ENCODE results near the gene ALG2.

The ALG2 gene

DNA sequence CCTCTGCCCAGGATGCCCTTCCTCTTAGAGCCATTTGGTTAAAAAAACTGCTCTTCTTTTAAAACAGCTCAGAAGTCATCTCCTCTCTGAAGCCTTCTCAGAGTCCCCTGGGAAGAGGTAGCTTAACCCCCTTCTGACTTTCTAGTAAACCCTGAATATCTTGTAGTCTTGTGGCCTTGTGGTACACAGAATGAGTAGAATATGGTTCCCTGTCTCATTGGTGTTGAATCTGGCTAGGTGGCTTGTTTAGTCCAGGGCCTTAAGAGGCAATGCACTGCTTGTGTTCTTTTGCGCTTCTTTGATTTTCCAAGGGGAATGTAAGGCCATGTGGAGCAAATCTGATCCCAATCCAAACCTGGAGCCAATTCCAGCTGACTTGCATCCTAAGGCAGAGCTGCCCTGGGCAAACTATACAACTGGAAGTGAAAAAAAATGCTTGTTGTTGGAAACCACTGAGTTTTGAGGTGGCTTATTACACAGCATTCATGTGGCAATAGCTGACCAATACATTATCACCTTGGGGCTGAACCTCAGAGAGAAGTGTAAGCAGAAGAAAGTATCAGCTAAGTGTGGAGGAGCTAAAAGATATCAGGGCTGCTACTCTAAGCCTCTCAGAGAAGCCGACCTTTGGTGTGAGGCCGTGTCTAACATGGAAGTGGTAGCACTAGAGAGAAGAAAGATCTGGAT lies 31.0 kb downstream of the ALG2 start:
- Histone ChIP-seq H3K27me3 (ENCODE audit: insufficient read depth, poor library complexity, severe bottlenecking) (no peaks in the 10 kb centered on the region), H3K27ac (replicated peaks) (no peak overlapping the region), H3K4me3 (replicated peaks; ENCODE audit: insufficient read depth, low read length) (no peak overlapping the region)
- TF ChIP-seq SPI1 (IDR thresholded peaks at IDR 0.05; ENCODE audit: borderline replicate concordance, low read depth): no peak
- TF ChIP-seq POLR2AphosphoS5 (IDR thresholded peaks at IDR 0.05; ENCODE audit: low read depth): no peak
- no peak for TF ChIP-seq REST (IDR thresholded peaks at IDR 0.05; ENCODE audit: insufficient replicate concordance, low read depth)
- TF ChIP-seq GABPA (IDR thresholded peaks at IDR 0.05; ENCODE audit: low read depth): no peak
- no peak for TF ChIP-seq CTCF (IDR thresholded peaks at IDR 0.05; ENCODE audit: insufficient read depth, low read length)
- DNase-seq (ENCODE audit: low read depth in 1 of 2, low spot score in 1 of 2): no peak

DNA sequence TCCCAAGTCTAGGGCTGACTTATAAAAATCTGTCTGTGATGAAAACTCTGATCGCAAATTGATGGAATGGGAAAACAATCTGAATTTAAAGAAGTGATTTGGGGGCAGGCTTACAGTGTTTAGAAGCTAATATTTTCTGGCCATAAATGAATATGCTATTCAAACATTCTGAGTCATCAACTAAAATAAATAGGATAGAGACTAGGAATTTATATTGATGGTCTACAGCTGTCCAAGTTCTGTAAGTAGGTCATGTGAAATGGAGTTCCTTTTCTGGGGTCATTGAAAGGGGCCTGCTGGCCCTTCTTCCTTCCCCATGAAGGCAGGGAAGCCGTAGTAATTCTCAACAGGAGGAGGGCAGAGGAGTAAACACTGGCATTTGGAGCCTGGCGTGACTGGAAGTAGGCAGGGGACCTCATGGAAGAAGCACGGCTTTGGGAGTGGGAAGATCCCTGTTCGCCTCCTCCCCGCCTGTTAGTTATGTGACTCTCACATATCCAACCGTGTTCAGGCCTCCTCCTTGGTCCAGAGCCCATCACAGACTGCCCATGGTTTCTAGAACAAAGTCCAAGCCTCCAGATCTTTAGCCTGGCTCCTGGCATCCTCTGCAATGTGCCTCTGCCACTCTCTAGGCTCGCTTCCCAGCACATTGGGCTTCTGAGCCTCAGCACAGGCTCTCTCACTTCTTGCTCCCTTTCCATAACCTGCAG lies 31.7 kb downstream of the ALG2 start:
- no peak for TF ChIP-seq CTCF (IDR thresholded peaks at IDR 0.05; ENCODE audit: insufficient read depth, low read length)
- no peak for TF ChIP-seq GABPA (IDR thresholded peaks at IDR 0.05; ENCODE audit: low read depth)
- Histone ChIP-seq H3K4me3 (replicated peaks; ENCODE audit: insufficient read depth, low read length) (no peak overlapping the region), H3K27me3 (ENCODE audit: insufficient read depth, poor library complexity, severe bottlenecking) (no peaks in the 10 kb centered on the region), H3K27ac (replicated peaks) (no peak overlapping the region)
- DNase-seq (ENCODE audit: low read depth in 1 of 2, low spot score in 1 of 2): no peak

DNA sequence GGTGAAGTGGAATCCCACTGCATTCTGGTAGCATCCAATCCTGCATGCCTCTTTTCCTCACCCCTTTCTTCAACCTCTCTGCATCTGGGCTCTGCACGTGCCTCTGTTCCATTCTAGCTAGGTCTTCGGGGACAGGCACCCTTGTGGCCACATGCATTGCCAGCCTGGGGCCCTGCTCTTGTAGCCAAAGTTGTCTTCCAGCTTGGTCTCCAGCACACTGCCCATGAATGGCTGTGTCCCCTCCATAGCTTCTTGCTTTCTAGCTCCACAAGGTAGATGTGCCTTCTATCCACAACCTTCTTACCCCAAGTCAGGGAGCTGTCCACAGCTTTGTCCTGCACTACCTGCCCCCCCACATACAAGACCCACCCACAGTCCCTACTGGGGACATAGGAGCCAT lies 32.6 kb downstream of the ALG2 start:
- Histone ChIP-seq H3K27me3 (ENCODE audit: insufficient read depth, poor library complexity, severe bottlenecking) (no peaks in the 10 kb centered on the region), H3K27ac (replicated peaks) (no peak overlapping the region), H3K4me3 (replicated peaks; ENCODE audit: insufficient read depth, low read length) (no peak overlapping the region)
- TF ChIP-seq GABPA (IDR thresholded peaks at IDR 0.05; ENCODE audit: low read depth): no peak
- TF ChIP-seq POLR2AphosphoS5 (IDR thresholded peaks at IDR 0.05; ENCODE audit: low read depth): no peak
- no peak for DNase-seq (ENCODE audit: low read depth in 1 of 2, low spot score in 1 of 2)

- Histone ChIP-seq H3K4me3 (replicated peaks; ENCODE audit: insufficient read depth, low read length) (no peak overlapping the region), H3K27ac (replicated peaks) (no peak overlapping the region), H3K27me3 (ENCODE audit: insufficient read depth, poor library complexity, severe bottlenecking) (no peaks in the 10 kb centered on the region)
- no peak for DNase-seq (ENCODE audit: low read depth in 1 of 2, low spot score in 1 of 2)
- TF ChIP-seq POLR2AphosphoS5 (IDR thresholded peaks at IDR 0.05; ENCODE audit: low read depth) (no peak), SPI1 (IDR thresholded peaks at IDR 0.05; ENCODE audit: borderline replicate concordance, low read depth) (peak; percentile 32; the same call in 1 of the 2 replicates), REST (IDR thresholded peaks at IDR 0.05; ENCODE audit: insufficient replicate concordance, low read depth) (no peak), GABPA (IDR thresholded peaks at IDR 0.05; ENCODE audit: low read depth) (no peak)
These were observed 34.4 kb downstream of the ALG2 start for GRCh38 chr9:99187311-99187710.

Data from HL-60 (cell line).